ENCODE data around the gene TMEM50B. TPM values are rescaled to one million over a fixed set of nuclear protein-coding genes. Genes with fewer than 3 reads are reported as not detected.

The TMEM50B gene
- total RNA-seq, 4 donors from 2014 or later: 77.7 to 155 (median 146) TPM

DNA sequence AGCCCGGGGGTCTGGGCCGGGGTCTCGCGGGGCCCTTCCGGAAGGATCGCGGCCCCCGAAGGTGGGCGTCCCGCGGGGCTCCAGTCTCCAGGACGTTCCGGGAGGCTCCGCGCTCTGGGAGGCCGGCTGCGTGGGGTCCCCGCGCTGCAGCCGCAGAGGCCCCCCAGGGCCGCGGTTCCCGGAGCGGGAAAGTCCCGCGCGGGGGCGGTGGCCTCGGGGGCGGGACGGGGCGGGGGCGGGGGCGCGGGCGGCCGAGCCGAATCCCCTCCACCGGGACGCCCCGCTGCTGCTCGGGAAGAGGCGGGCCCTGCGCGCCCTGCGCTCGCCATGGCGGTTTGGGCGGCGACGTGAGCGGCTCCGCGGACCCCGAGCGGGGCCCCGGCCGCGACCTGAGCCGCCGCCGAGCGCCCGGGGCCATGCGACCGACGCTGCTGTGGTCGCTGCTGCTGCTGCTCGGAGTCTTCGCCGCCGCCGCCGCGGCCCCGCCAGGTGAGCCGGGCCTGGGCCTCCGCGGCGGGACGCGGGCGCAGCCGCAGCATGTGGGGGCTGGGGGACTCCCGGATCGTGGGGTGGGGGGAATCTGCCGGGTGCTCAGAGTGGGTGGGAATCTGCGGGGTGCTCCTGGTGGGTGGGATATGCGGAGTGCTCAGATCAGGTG, 76.5 kb downstream of the TMEM50B start, which contains the start of gene IFNGR2:
Gene IFNGR2 (plus strand): TSS at position 286 of the 658 bp plus-strand sequence. CDS start 131 bp downstream, at position 417.
- Histone ChIP-seq H3K4me3 (peak within 1 kb of the TSS; percentile 73 to 94 (median 88)), H3K27ac (peak within 1 kb of the TSS; percentile 92 to 100 (median 98)), H3K9me3 (no peaks in the 10 kb centered on the region), H3K27me3 (no peaks in the 10 kb centered on the region), H3K36me3 (no peaks in the 10 kb centered on the region), H3K4me1 (peaks cover 0 to 60% (median 27%) of the 10 kb centered on the region in 4 donors)
- TF ChIP-seq, protein P1, sequence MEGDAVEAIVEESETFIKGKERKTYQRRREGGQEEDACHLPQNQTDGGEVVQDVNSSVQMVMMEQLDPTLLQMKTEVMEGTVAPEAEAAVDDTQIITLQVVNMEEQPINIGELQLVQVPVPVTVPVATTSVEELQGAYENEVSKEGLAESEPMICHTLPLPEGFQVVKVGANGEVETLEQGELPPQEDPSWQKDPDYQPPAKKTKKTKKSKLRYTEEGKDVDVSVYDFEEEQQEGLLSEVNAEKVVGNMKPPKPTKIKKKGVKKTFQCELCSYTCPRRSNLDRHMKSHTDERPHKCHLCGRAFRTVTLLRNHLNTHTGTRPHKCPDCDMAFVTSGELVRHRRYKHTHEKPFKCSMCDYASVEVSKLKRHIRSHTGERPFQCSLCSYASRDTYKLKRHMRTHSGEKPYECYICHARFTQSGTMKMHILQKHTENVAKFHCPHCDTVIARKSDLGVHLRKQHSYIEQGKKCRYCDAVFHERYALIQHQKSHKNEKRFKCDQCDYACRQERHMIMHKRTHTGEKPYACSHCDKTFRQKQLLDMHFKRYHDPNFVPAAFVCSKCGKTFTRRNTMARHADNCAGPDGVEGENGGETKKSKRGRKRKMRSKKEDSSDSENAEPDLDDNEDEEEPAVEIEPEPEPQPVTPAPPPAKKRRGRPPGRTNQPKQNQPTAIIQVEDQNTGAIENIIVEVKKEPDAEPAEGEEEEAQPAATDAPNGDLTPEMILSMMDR (IDR thresholded peaks at IDR 0.05): no peak
- TF ChIP-seq POLR2A (IDR thresholded peaks at IDR 0.05): peak in 1 of 2 donors; percentile 5
- 0% methylated on average over 6 to 19 of the region's 89 CpGs for WGBS, 2 donors
- no peak for DNase-seq (ENCODE audit: low spot score in 2 of 2)

DNA sequence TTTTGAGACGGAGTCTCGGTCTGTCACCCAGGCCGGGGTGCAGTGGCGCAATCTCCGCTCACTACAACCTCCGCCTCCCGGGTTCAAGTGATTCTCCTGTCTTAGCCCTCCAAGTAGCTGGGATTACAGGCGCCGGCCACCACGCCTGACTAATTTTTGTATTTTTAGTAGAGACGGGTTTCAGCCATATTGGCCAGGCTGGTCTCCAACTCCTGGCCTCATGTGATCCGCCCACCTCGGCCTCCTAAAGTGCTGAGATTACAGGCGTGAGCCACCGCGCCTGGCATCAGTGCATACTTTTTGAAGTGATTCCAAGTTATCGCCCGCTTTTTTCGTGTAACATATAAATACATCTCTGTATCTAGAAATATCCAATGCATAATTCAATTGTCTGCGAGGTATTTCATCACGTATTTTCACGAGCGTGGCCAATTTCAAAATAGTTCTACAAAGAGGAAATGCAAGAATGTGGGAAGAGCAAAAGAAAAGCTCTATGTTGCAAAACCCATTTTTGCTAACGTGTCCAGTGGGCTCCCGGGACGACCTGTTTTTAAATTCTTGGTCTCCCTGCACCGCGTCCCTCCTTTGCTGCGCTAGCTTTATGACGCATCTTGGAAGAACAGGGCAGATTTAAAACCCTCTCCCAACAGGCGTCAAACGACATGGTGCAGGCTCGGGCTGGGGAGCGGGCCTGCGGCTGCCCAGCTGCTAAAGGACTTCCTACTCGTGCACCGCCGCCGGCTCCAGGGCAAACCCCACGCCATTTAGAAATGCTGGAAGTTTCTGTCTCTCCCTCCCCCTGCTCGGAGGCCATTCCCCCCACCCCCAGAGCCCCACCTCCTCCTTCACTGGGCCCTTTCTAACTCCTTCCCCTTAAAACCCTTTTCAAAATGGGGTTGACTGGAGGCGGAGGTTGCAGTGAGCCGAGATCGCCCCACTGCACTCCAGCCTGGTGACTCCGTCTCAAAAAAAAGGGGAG, 77.5 kb downstream of the TMEM50B start:
- peak; percentile 51 to 69 for DNase-seq (ENCODE audit: low spot score in 2 of 2)

DNA sequence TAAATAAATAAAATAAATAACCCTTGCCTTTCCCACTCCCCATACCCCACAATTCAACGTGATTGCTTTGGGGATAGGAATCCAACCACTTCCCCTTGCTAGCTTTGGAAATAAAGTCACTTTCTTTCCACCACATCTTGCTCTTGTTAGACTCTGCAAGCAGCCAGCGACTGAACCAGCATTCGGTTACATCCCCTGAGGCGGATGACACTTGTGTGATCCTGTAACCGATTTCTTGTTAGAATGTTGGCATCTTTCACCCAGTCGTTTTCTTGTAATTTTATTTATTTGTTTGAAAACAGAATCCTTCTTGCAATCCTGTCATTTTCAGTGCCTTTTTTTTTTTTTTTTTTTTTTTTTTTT, 78.2 kb downstream of the TMEM50B start:
- peaks cover 0 to 53% (median 24%) of the 10 kb centered on the region in 4 donors for H3K4me1 ChIP-seq
- no peak for DNase-seq (ENCODE audit: low spot score in 2 of 2)
- H3K9me3 ChIP-seq: no peaks in the 10 kb centered on the region
- no peak overlapping the region for H3K4me3 ChIP-seq
- WGBS, 2 donors: 80 to 82% methylated on average over 6 of the region's 6 CpGs
- no peaks in the 10 kb centered on the region for H3K27me3 ChIP-seq
- TF ChIP-seq, protein P1 (IDR thresholded peaks at IDR 0.05): no peak
- TF ChIP-seq EP300 (IDR thresholded peaks at IDR 0.05): no peak
- no peak for TF ChIP-seq POLR2A (IDR thresholded peaks at IDR 0.05)
- H3K27ac ChIP-seq: peak overlapping the region in 2 of 4 donors; percentile 99 to 100
- no peaks in the 10 kb centered on the region for H3K36me3 ChIP-seq

More for the DNA sequence above, 77.5 kb downstream of the TMEM50B start:
- peak overlapping the region; percentile 92 to 100 (median 98) for H3K27ac ChIP-seq
- peak overlapping the region; percentile 58 to 93 (median 78) for H3K4me3 ChIP-seq
- H3K36me3 ChIP-seq: no peaks in the 10 kb centered on the region
- TF ChIP-seq POLR2A (IDR thresholded peaks at IDR 0.05): peak; percentile 31 to 58
- TF ChIP-seq EP300 (IDR thresholded peaks at IDR 0.05): peak; percentile 47 to 90
- TF ChIP-seq, protein P1 (IDR thresholded peaks at IDR 0.05): peak in 1 of 5 experiments; percentile 8
- H3K4me1 ChIP-seq: peaks cover 0 to 53% (median 22%) of the 10 kb centered on the region in 4 donors
- no peaks in the 10 kb centered on the region for H3K27me3 ChIP-seq
- 40 to 43% methylated on average over 44 to 45 of the region's 45 CpGs for WGBS, 2 donors
- no peaks in the 10 kb centered on the region for H3K9me3 ChIP-seq

Other genes with a start within 250 kb of the TMEM50B start
- gene IL10RB, start 213.6 kb downstream of the TMEM50B start, total RNA-seq: 10 to 100 TPM; 17.5 to 27.3 (median 21.3) TPM
- gene IFNAR1, start 155.0 kb downstream of the TMEM50B start, total RNA-seq: 10 to 100 TPM; 29.4 to 35.8 (median 31.4) TPM
- gene IFNGR2, start 76.6 kb downstream of the TMEM50B start, total RNA-seq: 100 to 1,000 TPM; 110 to 153 (median 129) TPM
- 1 to 10 TPM in 3 of 4 donors, under 1 TPM in 1; 0.66 to 3.6 (median 1.7) TPM for gene DNAJC28, start 11.7 kb upstream of the TMEM50B start, total RNA-seq
- gene GART, start 62.1 kb upstream of the TMEM50B start, total RNA-seq: 100 to 1,000 TPM in 2 of 4 donors, 10 to 100 TPM in 2; 73.5 to 141 (median 106) TPM
- 100 to 1,000 TPM; 243 to 283 (median 271) TPM for gene SON, start 63.1 kb upstream of the TMEM50B start, total RNA-seq
- gene DONSON, start 108.7 kb upstream of the TMEM50B start, total RNA-seq: 10 to 100 TPM; 11.5 to 20.6 (median 18.1) TPM
- gene CRYZL1, start 161.8 kb upstream of the TMEM50B start, total RNA-seq: 10 to 100 TPM; 48.8 to 94.4 (median 74.8) TPM
- gene ITSN1, start 162.5 kb upstream of the TMEM50B start, total RNA-seq: 100 to 1,000 TPM in 2 of 4 donors, 10 to 100 TPM in 2; 50.4 to 208 (median 96.7) TPM

Data from tibial nerve (tissue), 4 donors.